GM12878 (cell line): Measurements from ENCODE around the gene KATNA1. TPM values are rescaled to one million over a fixed set of nuclear protein-coding genes. Genes with fewer than 3 reads are reported as not detected.

Experiments used
- ATAC-seq: fragments of 200-7000 bp; cut with Tn5 transposase; 3 replicates; pipeline ENCODE4 v1.9.1; 2020; ENCODE audit warnings: mild to moderate bottlenecking, moderate library complexity
- BruUV-seq: library from RNA; stranded (reverse); fragments of 400-500 nt; replicated peaks from 2 replicates; lab custom pipeline; 2021; lab: Mats Ljungman, UMichigan
- CTCF ChIA-PET: fragments of 300-600 bp; sonication (Branson Sonifier 250); formaldehyde crosslinking; extraction: SDS; loops from one replicate; lab custom pipeline; 2021; ENCODE audit warnings: inconsistent platforms; lab: Yijun Ruan, JAX
- POLR2A ChIA-PET: fragments of 350-600 bp; formaldehyde crosslinking; extraction: SDS; loops from one replicate; lab custom pipeline; 2021; ENCODE audit warnings: inconsistent platforms; lab: Charles Lee
- RAD21 ChIA-PET: fragments of 300-600 bp; sonication (Branson Sonifier 250); formaldehyde crosslinking; loops from one replicate; lab custom pipeline; 2023; ENCODE audit warnings: antibody characterized with exemption; ENCODE audit not compliant: unreplicated experiment; lab: Charles Lee
- SMC1A ChIA-PET: fragments of 300-600 bp; sonication (Branson Sonifier 250); formaldehyde crosslinking; loops from one replicate; lab custom pipeline; 2023; ENCODE audit not compliant: unreplicated experiment, uncharacterized antibody; lab: Charles Lee
- DNase-seq: peaks from one replicate; pipeline ENCODE4 v3.0.0-alpha.2; 2011; ENCODE audit warnings: low read depth, low spot score
- FAIRE-seq: peaks from 3 replicates; lab custom pipeline; 2011; peaks lifted over from hg19 to GRCh38; lab: Jason Lieb, UNC
- H2AFZ ChIP-seq: 2 replicates; pipeline ENCODE4 v1.6.0; 2011; ENCODE audit warnings: low read depth, low read length, control low read depth; ENCODE audit not compliant: control insufficient read depth
- H3K27ac ChIP-seq: 2 replicates; pipeline ENCODE4 v1.5.1; 2011; ENCODE audit warnings: control low read depth; ENCODE audit not compliant: control insufficient read depth, insufficient read depth
- H3K27me3 ChIP-seq, 2 experiments: replicated peaks in 1 of 2; 2 replicates each; pipeline versions ENCODE4 v1.6.0 to v1.6.1; 2011; ENCODE audit warnings: low read length in 1 of 2; ENCODE audit not compliant: control insufficient read depth in 2 of 2, insufficient read depth in 2 of 2
- H3K36me3 ChIP-seq, 2 experiments: 2 replicates each; pipeline ENCODE4 v1.5.1; 2011; ENCODE audit warnings: low read length in 1 of 2; ENCODE audit not compliant: control insufficient read depth in 2 of 2, insufficient read depth in 2 of 2
- H3K4me1 ChIP-seq: 2 replicates; pipeline ENCODE4 v1.6.1; 2011; ENCODE audit warnings: mild to moderate bottlenecking, low read length, moderate library complexity, mixed read lengths; ENCODE audit not compliant: control insufficient read depth, insufficient read depth
- H3K4me2 ChIP-seq: 2 replicates; pipeline ENCODE4 v1.6.0; 2011; ENCODE audit warnings: control low read depth; ENCODE audit not compliant: control insufficient read depth, insufficient read depth
- H3K4me3 ChIP-seq: fragments of 200-600 bp; sonication (generic); 2 replicates; pipeline ENCODE4 v1.5.1; 2016
- H3K79me2 ChIP-seq: 2 replicates; pipeline ENCODE4 v1.6.0; 2011; ENCODE audit warnings: low read length; ENCODE audit not compliant: control insufficient read depth, insufficient read depth
- H3K9ac ChIP-seq: 2 replicates; pipeline ENCODE4 v1.8.0; 2011; ENCODE audit warnings: low read length, control low read depth, mixed read lengths; ENCODE audit not compliant: control insufficient read depth, insufficient read depth
- H3K9me3 ChIP-seq: replicated peaks from 3 replicates; pipeline ENCODE4 v1.5.1; 2011; ENCODE audit warnings: mild to moderate bottlenecking, low read length; ENCODE audit not compliant: control insufficient read depth, insufficient read depth
- H4K20me1 ChIP-seq: 2 replicates; pipeline ENCODE4 v1.6.0; 2011; ENCODE audit not compliant: control insufficient read depth, insufficient read depth
- CTCF ChIP-seq, 3 experiments: IDR thresholded peaks in 2 of 3; conservative IDR thresholded peaks in 1 of 3; 2 replicates each; pipeline ENCODE4 v1.5.1; 2011; ENCODE audit warnings: low read depth in 3 of 3, low read length in 3 of 3, mild to moderate bottlenecking in 3 of 3, control low read depth in 2 of 3, moderate library complexity in 2 of 3, inconsistent platforms in 1 of 3, mixed read lengths in 1 of 3; ENCODE audit not compliant: control insufficient read depth in 2 of 3, insufficient read depth in 1 of 3; ENCODE audit errors: extremely low read depth in 1 of 3
- GABPA ChIP-seq: IDR thresholded peaks from 2 replicates; pipeline ENCODE4 v1.6.1; 2014; ENCODE audit warnings: antibody characterized with exemption, low read depth, mild to moderate bottlenecking, inconsistent platforms
- TBL1XR1 ChIP-seq: IDR thresholded peaks from 2 replicates; pipeline ENCODE4 v1.6.1; 2012; ENCODE audit warnings: low read depth, low read length, improper control_type of control experiment
- ZNF384 ChIP-seq: IDR thresholded peaks from 2 replicates; pipeline ENCODE4 v1.6.1; 2012; ENCODE audit warnings: low read depth, mild to moderate bottlenecking, low read length, improper control_type of control experiment, borderline replicate concordance
- WGBS: methylation state at CpG from one replicate; pipeline ENCODE4 v1.1.6; 2016; ENCODE audit warnings: low lambda C conversion rate; ENCODE audit not compliant: insufficient replicate concordance, insufficient coverage; ENCODE audit errors: missing lambda C conversion rate; 5-methylcytosine and 5-hydroxymethylcytosine counted together
- in situ Hi-C: fragments of 300-500 bp; cut with MboI; formaldehyde crosslinking; loops from 9 replicates; pipeline ENCODE4 v1.14.3; 2018; ENCODE audit warnings: mixed read lengths
- intact Hi-C: fragments of 100-400 bp; cut with micrococcal nuclease; formaldehyde crosslinking; loops from one replicate; pipeline ENCODE4 v1.14.2; 2022; ENCODE audit not compliant: unreplicated experiment
- polyA plus RNA-seq, 11 experiments: library from polyadenylated mRNA; depleted of rRNA in 4 of 11; unstranded in 6 of 11; stranded (reverse) in 5 of 11; fragments of >200 nt; fragmentation: Nextera tagmentation in 4 of 11; fragmentation: Illumina TruSeq in 1 of 11; extraction: Ambion mirVana in 4 of 11; extraction: Trizol in 1 of 11; gene quantifications; 1 replicate in 1 of 11; 2 replicates in 10 of 11; pipeline versions ENCODE4 v1.2.1 to v1.2.3, GENCODE V29; 2011 to 2016; ENCODE audit warnings: inconsistent platforms in 2 of 11, missing spikeins in 2 of 11, low read depth in 1 of 11
- total RNA-seq, 4 experiments: library from RNA; depleted of rRNA in 3 of 4; stranded (reverse); fragments of >200 nt in 3 of 4; fragmentation: Illumina TruSeq in 1 of 4; extraction: Trizol in 1 of 4; gene quantifications; 2 replicates each; pipeline versions ENCODE4 v1.2.1 to v1.2.3, GENCODE V29; 2013 to 2021

Gene KATNA1
- total and polyA plus RNA-seq, 10 of the 15 experiments (the other 5 are each of a cell fraction or from before 2014, with no cell fraction given), result 15.4 to 35.3 (median 25.1) TPM

- H3K4me3 ChIP-seq, result no peak overlapping the region
- CTCF ChIA-PET, result interaction anchor here (0.8 to 2.3 kb wide), 3 partner anchors 10 to 12 kb away, joined by 3 to 7 read pairs (median 6); partner anchors contain the start of gene KATNA1
- FAIRE-seq (no peak), ATAC-seq (no peak), DNase-seq (no peak)
- no peaks in the 10 kb centered on the region for H4K20me1 ChIP-seq
- H3K9ac ChIP-seq, result no peak overlapping the region
- SMC1A ChIA-PET, result interaction anchor here (0.7 to 1.8 kb wide), 7 partner anchors 9 to 94 kb away, joined by 3 to 6 read pairs (median 4); partner anchors contain the start of gene GINM1
- H3K27ac ChIP-seq, result no peak overlapping the region
- no peaks in the 10 kb centered on the region for H3K9me3 ChIP-seq
- TF ChIP-seq GABPA, result no peak
- TF ChIP-seq TBL1XR1, result no peak
- TF ChIP-seq CTCF (IDR thresholded peaks at IDR 0.05 in 2 of 3, conservative IDR thresholded peaks at IDR 0.05 in 1 of 3; ENCODE audit: control insufficient read depth in 2 of 3, extremely low read depth in 1 of 3, insufficient read depth in 1 of 3, low read depth in 3 of 3, low read length in 3 of 3), result no peak
- no peak for TF ChIP-seq ZNF384
- no peaks in the 10 kb centered on the region for H3K27me3 ChIP-seq
- peaks cover 2 to 26% of the 10 kb centered on the region in 2 experiments for H3K36me3 ChIP-seq
- in situ Hi-C loops, result no loop called here
- H3K4me1 ChIP-seq, result no peaks in the 10 kb centered on the region
- POLR2A ChIA-PET, result interaction anchor here (1.4 kb wide), 1 partner anchor 11 kb away, joined by 4 read pairs; no protein-coding TSS in a partner anchor
- H3K4me2 ChIP-seq, result no peak overlapping the region
- TSS peak; percentile 46 for BruUV-seq
- intact Hi-C loops, result no loop called here
- no peak overlapping the region for H2AFZ ChIP-seq
- H3K79me2 ChIP-seq, result no peaks in the 10 kb centered on the region
- 84% methylated on average over 4 of the region's 4 CpGs for WGBS
- RAD21 ChIA-PET, result interaction anchor here (0.6 kb wide), 1 partner anchor 160 kb away, joined by 4 read pairs; no protein-coding TSS in a partner anchor
Observed at GRCh38 chr6:149660028-149660427, 11.5 kb upstream of the KATNA1 start.
